K562 (cell line): Measurements from ENCODE around the gene HLTF. TPM values are rescaled to one million over a fixed set of nuclear protein-coding genes. Genes with fewer than 3 reads are reported as not detected.

ENCODE experiments used
- ATAC-seq: fragments of 200-7000 bp; cut with Tn5 transposase; 3 replicates; pipeline ENCODE4 v1.9.1; 2020; ENCODE audit warnings: moderate library complexity
- BruUV-seq: library from RNA; stranded (reverse); fragments of 400-500 nt; replicated peaks from 2 replicates; lab custom pipeline; 2021; lab: Mats Ljungman, UMichigan
- CTCF ChIA-PET: fragments of 300-600 bp; formaldehyde crosslinking; extraction: SDS; loops from one replicate; lab custom pipeline; 2021; ENCODE audit warnings: low intra/inter-chr PET ratio; lab: Yijun Ruan, JAX
- POLR2A ChIA-PET: fragments of 300-600, 350-650 bp; sonication (Branson Sonifier 250); formaldehyde crosslinking; extraction: SDS; loops from one replicate; lab custom pipeline; 2021; ENCODE audit warnings: antibody characterized with exemption, inconsistent platforms; lab: Yijun Ruan, JAX
- DNase-seq, 4 experiments: peaks; one replicate each; pipeline versions ENCODE4 v3.0.0 to v3.0.0-alpha.2; 2011 to 2018; ENCODE audit warnings: low spot score in 3 of 4, mixed read lengths in 3 of 4; ENCODE audit errors: extremely low read depth in 1 of 4
- FAIRE-seq: peaks from 2 replicates; lab custom pipeline; 2011; peaks lifted over from hg19 to GRCh38; lab: Jason Lieb, UNC
- H2AFZ ChIP-seq: 2 replicates; pipeline ENCODE4 v1.6.0; 2011; ENCODE audit warnings: low read depth, low read length, control low read depth, inconsistent platforms
- H3K27ac ChIP-seq: fragments of 200-600 bp; 3 replicates; pipeline ENCODE4 v1.8.0; 2011; ENCODE audit warnings: low read depth, mild to moderate bottlenecking, control low read depth, inconsistent platforms, low read length, moderate library complexity, mixed read lengths; ENCODE audit errors: extremely low read depth
- H3K27me3 ChIP-seq, 2 experiments: fragments of 300-600 bp in 1 of 2; 2 replicates in 1 of 2; 3 replicates in 1 of 2; pipeline versions ENCODE4 v1.6.0 to v1.8.0; 2011; ENCODE audit warnings: inconsistent platforms in 2 of 2, low read length in 2 of 2, mild to moderate bottlenecking in 1 of 2, mixed read lengths in 1 of 2, moderate library complexity in 1 of 2; ENCODE audit not compliant: control insufficient read depth in 2 of 2, insufficient read depth in 2 of 2
- H3K36me3 ChIP-seq: fragments of 300-600 bp; 3 replicates; pipeline ENCODE4 v1.8.0; 2011; ENCODE audit warnings: mild to moderate bottlenecking, low read length, inconsistent platforms; ENCODE audit not compliant: control insufficient read depth, insufficient read depth
- H3K4me1 ChIP-seq, 2 experiments: fragments of 200-600 bp in 1 of 2; replicated peaks in 1 of 2; 2 replicates in 1 of 2; 3 replicates in 1 of 2; pipeline versions ENCODE4 v1.5.1 to v1.8.0; 2011; ENCODE audit warnings: inconsistent platforms in 2 of 2, low read length in 2 of 2, mild to moderate bottlenecking in 1 of 2, mixed read lengths in 1 of 2, moderate library complexity in 1 of 2; ENCODE audit not compliant: control insufficient read depth in 2 of 2, insufficient read depth in 2 of 2
- H3K4me2 ChIP-seq: 2 replicates; pipeline ENCODE4 v1.6.1; 2011; ENCODE audit warnings: low read length, control low read depth, inconsistent platforms, mixed read lengths; ENCODE audit not compliant: insufficient read depth
- H3K4me3 ChIP-seq: fragments of 200-600 bp; sonication (generic), shearing (Covaris generic); 2 replicates; pipeline ENCODE4 v1.5.1; 2016; ENCODE audit warnings: control low read depth, inconsistent platforms
- H3K79me2 ChIP-seq: fragments of 200-600 bp; 3 replicates; pipeline ENCODE4 v1.8.0; 2011; ENCODE audit warnings: low read length, inconsistent platforms; ENCODE audit not compliant: control insufficient read depth, insufficient read depth
- H3K9ac ChIP-seq, 2 experiments: 2 replicates each; pipeline versions ENCODE4 v1.6.0 to v1.6.1; 2011; ENCODE audit warnings: low read depth in 2 of 2, low read length in 2 of 2, control low read depth in 1 of 2, inconsistent platforms in 1 of 2, mild to moderate bottlenecking in 1 of 2, mixed read lengths in 1 of 2; ENCODE audit not compliant: insufficient read depth in 1 of 2
- H3K9me1 ChIP-seq: one replicate; pipeline ENCODE4 v1.6.0; 2011; ENCODE audit warnings: inconsistent platforms, mild to moderate bottlenecking, low read length, moderate library complexity; ENCODE audit not compliant: control insufficient read depth, insufficient read depth
- H3K9me3 ChIP-seq: replicated peaks from 2 replicates; pipeline ENCODE4 v1.5.1; 2011; ENCODE audit warnings: low read depth, low read length, inconsistent platforms; ENCODE audit not compliant: control insufficient read depth, insufficient read depth
- H4K20me1 ChIP-seq: replicated peaks from 2 replicates; pipeline ENCODE4 v1.6.1; 2011; ENCODE audit warnings: low read length, inconsistent platforms, mixed read lengths; ENCODE audit not compliant: control insufficient read depth, insufficient read depth
- HNRNPUL1 ChIP-seq: fragments of 200-400 bp; formaldehyde crosslinking; IDR thresholded peaks from 2 replicates; pipeline ENCODE4 v1.6.1; 2017; ENCODE audit warnings: low read length
- ZBTB33 ChIP-seq: sonication (generic); formaldehyde crosslinking; IDR thresholded peaks from 2 replicates; pipeline ENCODE4 v1.8.1; 2023; ENCODE audit warnings: mild to moderate bottlenecking, missing genetic modification reagents
- ZNF316 ChIP-seq: fragments of 450-650 bp; IDR thresholded peaks from 2 replicates; pipeline ENCODE4 v1.6.1; 2016
- ZNF507 ChIP-seq: conservative IDR thresholded peaks from 2 replicates; pipeline ENCODE4 v1.6.1; 2017; ENCODE audit warnings: missing genetic modification characterization, missing compliant biosample characterization
- WGBS: fragments of 100-300 bp; shearing (Covaris generic); methylation state at CpG from one replicate; pipeline ENCODE4 v1.1.6; 2016; ENCODE audit warnings: low coverage, mixed read lengths; ENCODE audit not compliant: insufficient coverage; ENCODE audit errors: missing lambda C conversion rate; 5-methylcytosine and 5-hydroxymethylcytosine counted together
- in situ Hi-C: fragments of 300-500 bp; cut with MboI; formaldehyde crosslinking; loops from 4 replicates; pipeline ENCODE4 v1.15.0; 2018; ENCODE audit warnings: inconsistent platforms, mixed read lengths
- intact Hi-C: fragments of 100-400 bp; cut with micrococcal nuclease; formaldehyde crosslinking; loops from 2 replicates; pipeline ENCODE4 v1.14.2; 2022
- polyA plus RNA-seq, 8 experiments: library from polyadenylated mRNA; depleted of rRNA in 4 of 8; stranded (reverse) in 5 of 8; unstranded in 3 of 8; fragments of >200 nt; fragmentation: Nextera tagmentation in 2 of 8; fragmentation: Illumina TruSeq in 1 of 8; extraction: Ambion mirVana in 2 of 8; extraction: Trizol in 1 of 8; gene quantifications; 2 replicates each; pipeline versions ENCODE4 v1.2.1 to v1.2.3, GENCODE V29; 2011 to 2014; ENCODE audit warnings: inconsistent platforms in 1 of 8, missing spikeins in 1 of 8
- total RNA-seq, 7 experiments: library from RNA; depleted of rRNA in 6 of 7; stranded (reverse); fragments of >200 nt in 6 of 7; fragmentation: Illumina TruSeq in 2 of 7; extraction: Trizol in 2 of 7; gene quantifications; 2 replicates each; pipeline versions ENCODE4 v1.2.1 to v1.2.3, GENCODE V29; 2011 to 2021; ENCODE audit warnings: low replicate concordance in 1 of 7
- TF ChIP-seq, protein P1 (sequence below), 2 experiments: fragments of 450-650 bp; IDR thresholded peaks; 2 replicates each; pipeline ENCODE4 v1.6.1; 2016

HLTF gene
- total and polyA plus RNA-seq, 9 of the 15 experiments (the other 6 are each of a cell fraction or from before 2014, with no cell fraction given) = 35.1 to 82.4 (median 50.4) TPM

GRCh38 chr3:149087208-149087607 is 875 bp upstream of the HLTF start:
- Histone ChIP-seq H3K4me1 (peaks cover 11 to 15% of the 10 kb centered on the region in 2 experiments; a peak in 4 of 5 replicates), H2AFZ (peak overlapping the region; percentile 98), H3K4me2 (no peak overlapping the region), H3K36me3 (peaks cover 20% of the 10 kb centered on the region), H4K20me1 (peaks cover 9% of the 10 kb centered on the region), H3K9me1 (no peaks in the 10 kb centered on the region), H3K9ac (no peak overlapping the region), H3K79me2 (peaks cover 41% of the 10 kb centered on the region), H3K9me3 (peaks cover 6% of the 10 kb centered on the region; the same call in 1 of the 2 replicates), H3K4me3 (no peak overlapping the region), H3K27ac (peak overlapping the region; percentile 87; the same call in 1 of the 3 replicates), H3K27me3 (no peaks in the 10 kb centered on the region)
- intact Hi-C loops = loop anchor here (5.0 kb wide), 1 partner anchor 95 kb away; the partner anchor contains the start of gene GYG1
- WGBS = 96% methylated on average over 15 of the region's 15 CpGs
- DNase-seq (peak in 1 of 4 experiments; percentile 3), ATAC-seq (no peak), FAIRE-seq (no peak)
- TF ChIP-seq, protein P1, sequence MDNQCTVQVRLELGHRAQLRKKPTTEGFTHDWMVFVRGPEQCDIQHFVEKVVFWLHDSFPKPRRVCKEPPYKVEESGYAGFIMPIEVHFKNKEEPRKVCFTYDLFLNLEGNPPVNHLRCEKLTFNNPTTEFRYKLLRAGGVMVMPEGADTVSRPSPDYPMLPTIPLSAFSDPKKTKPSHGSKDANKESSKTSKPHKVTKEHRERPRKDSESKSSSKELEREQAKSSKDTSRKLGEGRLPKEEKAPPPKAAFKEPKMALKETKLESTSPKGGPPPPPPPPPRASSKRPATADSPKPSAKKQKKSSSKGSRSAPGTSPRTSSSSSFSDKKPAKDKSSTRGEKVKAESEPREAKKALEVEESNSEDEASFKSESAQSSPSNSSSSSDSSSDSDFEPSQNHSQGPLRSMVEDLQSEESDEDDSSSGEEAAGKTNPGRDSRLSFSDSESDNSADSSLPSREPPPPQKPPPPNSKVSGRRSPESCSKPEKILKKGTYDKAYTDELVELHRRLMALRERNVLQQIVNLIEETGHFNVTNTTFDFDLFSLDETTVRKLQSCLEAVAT (IDR thresholded peaks at IDR 0.05) = 0 out of 4 replicates have a peak, but pooled peaks of 1 of the 2 experiments have one; percentile 0
- peak; percentile 88 for TF ChIP-seq ZBTB33 (CRISPR knock-in tag)
- no peak for TF ChIP-seq HNRNPUL1
- TF ChIP-seq ZNF316 = peak; percentile 31; the same call in 1 of the 2 replicates
- TF ChIP-seq ZNF507 (tag) = no peak
- no TSS peak for BruUV-seq
- CTCF ChIA-PET = no interaction called here
- in situ Hi-C loops = no loop called here
- POLR2A ChIA-PET = interaction anchor here (0.5 to 0.7 kb wide), 2 partner anchors 14 to 21 kb away, joined by 3 to 4 read pairs; no protein-coding TSS in a partner anchor
